SK-N-SH treated with all-trans-retinoic acid at 6 μM for 48 hours (cell line): ENCODE results near the gene EEF1G.

ENCODE experiments used
- ATAC-seq: fragments of 200-7000 bp; cut with Tn5 transposase; 3 replicates; pipeline ENCODE4 v1.9.1; 2020; ENCODE audit warnings: mild to moderate bottlenecking, moderate library complexity
- ARNTL ChIP-seq: fragments of 450-650 bp; formaldehyde crosslinking; IDR thresholded peaks from 2 replicates; pipeline ENCODE4 v1.5.0; 2020; ENCODE audit warnings: low read depth, mild to moderate bottlenecking, moderate library complexity, borderline replicate concordance
- BACH2 ChIP-seq: fragments of 250-450 bp; sonication (Bioruptor Pico); IDR thresholded peaks from 2 replicates; pipeline ENCODE4 v1.9.0; 2021; ENCODE audit warnings: mild to moderate bottlenecking, borderline replicate concordance
- CREB5 ChIP-seq: fragments of 250-450 bp; sonication (Bioruptor Pico); IDR thresholded peaks from 2 replicates; pipeline ENCODE4 v1.5.1; 2020; ENCODE audit warnings: low read depth, mild to moderate bottlenecking, moderate library complexity
- CSDC2 ChIP-seq: fragments of 250-450 bp; sonication (Bioruptor Pico); IDR thresholded peaks from 2 replicates; pipeline ENCODE4 v1.5.0; 2020; ENCODE audit warnings: mild to moderate bottlenecking, moderate library complexity
- ESRRG ChIP-seq: fragments of 250-450 bp; sonication (Bioruptor Pico); IDR thresholded peaks from 2 replicates; pipeline ENCODE4 v1.6.1; 2021; ENCODE audit warnings: mild to moderate bottlenecking
- ISL1 ChIP-seq: fragments of 250-450 bp; sonication (Bioruptor Pico); IDR thresholded peaks from 2 replicates; pipeline ENCODE4 v2.1.2; 2022; ENCODE audit warnings: mild to moderate bottlenecking, moderate library complexity
- OSR1 ChIP-seq: fragments of 250-450 bp; sonication (Bioruptor Pico); IDR thresholded peaks from 2 replicates; pipeline ENCODE4 v1.8.0; 2022; ENCODE audit warnings: moderate library complexity, mild to moderate bottlenecking, inconsistent platforms
- POU6F1 ChIP-seq: fragments of 250-450 bp; sonication (Bioruptor Pico); IDR thresholded peaks from 2 replicates; pipeline ENCODE4 v1.8.0; 2021; ENCODE audit warnings: low read depth, mild to moderate bottlenecking, moderate library complexity, borderline replicate concordance
- RARB ChIP-seq: fragments of 250-450 bp; sonication (Bioruptor Pico); IDR thresholded peaks from 2 replicates; pipeline ENCODE4 v1.8.0; 2021; ENCODE audit warnings: mild to moderate bottlenecking, moderate library complexity
- SNAI2 ChIP-seq: fragments of 250-450 bp; sonication (Bioruptor Pico); IDR thresholded peaks from 2 replicates; pipeline ENCODE4 v1.5.0; 2020; ENCODE audit warnings: mild to moderate bottlenecking, moderate library complexity
- TCF4 ChIP-seq: fragments of 250-450 bp; sonication (Bioruptor Pico); IDR thresholded peaks from 2 replicates; pipeline ENCODE4 v1.8.0; 2021; ENCODE audit warnings: mild to moderate bottlenecking, moderate library complexity, borderline replicate concordance
- TSHZ2 ChIP-seq: fragments of 250-450 bp; sonication (Bioruptor Pico); IDR thresholded peaks from 2 replicates; pipeline ENCODE4 v1.5.0; 2020; ENCODE audit warnings: mild to moderate bottlenecking, moderate library complexity
- ZC3H10 ChIP-seq: fragments of 250-450 bp; sonication (Bioruptor Pico); IDR thresholded peaks from 2 replicates; pipeline ENCODE4 v1.5.1; 2021; ENCODE audit warnings: mild to moderate bottlenecking, moderate library complexity
- ZFP30 ChIP-seq: fragments of 450-650 bp; formaldehyde crosslinking; IDR thresholded peaks from 2 replicates; pipeline ENCODE4 v1.5.0; 2022; ENCODE audit warnings: mild to moderate bottlenecking, moderate library complexity
- ZNF565 ChIP-seq: fragments of 450-650 bp; formaldehyde crosslinking; conservative IDR thresholded peaks from 2 replicates; pipeline ENCODE4 v1.5.0; 2020; ENCODE audit warnings: low read depth, mild to moderate bottlenecking, moderate library complexity
- ZNF70 ChIP-seq: fragments of 450-650 bp; formaldehyde crosslinking; IDR thresholded peaks from 2 replicates; pipeline ENCODE4 v1.5.0; 2020; ENCODE audit warnings: mild to moderate bottlenecking, moderate library complexity
- TF ChIP-seq, protein P1 (sequence below): fragments of 250-450 bp; sonication (Bioruptor Pico); IDR thresholded peaks from 2 replicates; pipeline ENCODE4 v1.8.0; 2020; ENCODE audit warnings: mild to moderate bottlenecking, moderate library complexity, borderline replicate concordance

EEF1G gene

DNA sequence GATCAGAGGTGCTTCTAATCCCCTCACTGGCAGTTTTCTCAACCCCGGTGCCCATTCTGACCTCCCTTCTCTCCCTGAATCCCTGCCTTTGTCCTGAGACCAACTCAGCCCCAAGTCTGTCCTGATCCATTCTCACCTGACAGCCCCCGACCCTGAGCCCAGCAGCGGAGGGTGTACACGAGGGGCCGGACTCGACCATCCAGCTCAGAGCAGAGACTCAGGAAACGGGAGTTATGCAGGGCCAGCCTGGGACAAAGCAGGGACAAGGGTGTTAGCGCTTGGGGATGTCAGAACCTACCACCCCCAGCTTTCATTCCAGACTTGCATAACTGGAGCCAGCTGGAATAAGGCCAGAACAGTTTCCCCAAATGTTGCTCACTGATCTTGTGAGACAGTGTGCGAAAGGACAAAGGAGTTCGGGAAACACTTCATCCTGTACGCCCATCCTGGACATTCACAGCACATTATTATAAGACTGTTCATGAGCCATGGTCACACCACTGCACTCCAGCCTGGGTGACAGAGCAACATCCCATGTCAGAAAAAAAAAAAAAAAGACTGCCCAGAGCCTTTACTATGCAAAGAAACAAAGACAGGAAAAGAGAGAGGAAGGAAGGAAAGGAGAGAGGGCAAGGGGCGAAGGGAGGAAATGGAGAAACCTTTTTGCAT, 3.5 kb upstream of the EEF1G start (continued):
- TF ChIP-seq CREB5 (CRISPR knock-in tag) (no peak), OSR1 (CRISPR knock-in tag) (no peak), ARNTL (CRISPR knock-in tag) (no peak), ZNF565 (CRISPR knock-in tag) (no peak), ISL1 (CRISPR knock-in tag) (no peak)
- TF ChIP-seq, protein P1, sequence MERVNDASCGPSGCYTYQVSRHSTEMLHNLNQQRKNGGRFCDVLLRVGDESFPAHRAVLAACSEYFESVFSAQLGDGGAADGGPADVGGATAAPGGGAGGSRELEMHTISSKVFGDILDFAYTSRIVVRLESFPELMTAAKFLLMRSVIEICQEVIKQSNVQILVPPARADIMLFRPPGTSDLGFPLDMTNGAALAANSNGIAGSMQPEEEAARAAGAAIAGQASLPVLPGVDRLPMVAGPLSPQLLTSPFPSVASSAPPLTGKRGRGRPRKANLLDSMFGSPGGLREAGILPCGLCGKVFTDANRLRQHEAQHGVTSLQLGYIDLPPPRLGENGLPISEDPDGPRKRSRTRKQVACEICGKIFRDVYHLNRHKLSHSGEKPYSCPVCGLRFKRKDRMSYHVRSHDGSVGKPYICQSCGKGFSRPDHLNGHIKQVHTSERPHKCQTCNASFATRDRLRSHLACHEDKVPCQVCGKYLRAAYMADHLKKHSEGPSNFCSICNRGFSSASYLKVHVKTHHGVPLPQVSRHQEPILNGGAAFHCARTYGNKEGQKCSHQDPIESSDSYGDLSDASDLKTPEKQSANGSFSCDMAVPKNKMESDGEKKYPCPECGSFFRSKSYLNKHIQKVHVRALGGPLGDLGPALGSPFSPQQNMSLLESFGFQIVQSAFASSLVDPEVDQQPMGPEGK (CRISPR knock-in tag): no peak

DNA sequence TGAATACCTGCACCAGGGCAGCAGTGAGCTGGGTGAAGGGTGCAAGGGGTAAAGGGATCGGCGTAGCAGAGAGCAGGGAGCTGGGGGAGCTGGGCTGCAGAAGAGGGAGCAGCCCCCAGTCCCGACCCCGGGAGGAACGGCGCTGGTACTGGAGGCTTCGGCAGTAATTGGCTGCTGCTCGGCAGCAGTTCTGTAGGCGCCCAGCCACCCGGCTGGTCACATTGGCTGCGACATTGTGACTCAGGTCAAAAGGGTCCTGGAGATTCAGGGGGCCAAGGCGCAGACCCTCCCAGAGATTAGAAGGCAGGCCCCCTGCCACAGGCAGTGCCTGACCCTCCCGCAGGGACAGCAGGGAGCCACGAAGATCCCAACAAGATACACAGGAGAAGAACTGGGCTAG, 2.1 kb upstream of the EEF1G start:
- TF ChIP-seq SNAI2 (CRISPR knock-in tag): no peak
- TF ChIP-seq TCF4 (CRISPR knock-in tag): no peak
- no peak for TF ChIP-seq ZNF565 (CRISPR knock-in tag)
- TF ChIP-seq BACH2 (CRISPR knock-in tag): no peak
- ATAC-seq: no peak

DNA sequence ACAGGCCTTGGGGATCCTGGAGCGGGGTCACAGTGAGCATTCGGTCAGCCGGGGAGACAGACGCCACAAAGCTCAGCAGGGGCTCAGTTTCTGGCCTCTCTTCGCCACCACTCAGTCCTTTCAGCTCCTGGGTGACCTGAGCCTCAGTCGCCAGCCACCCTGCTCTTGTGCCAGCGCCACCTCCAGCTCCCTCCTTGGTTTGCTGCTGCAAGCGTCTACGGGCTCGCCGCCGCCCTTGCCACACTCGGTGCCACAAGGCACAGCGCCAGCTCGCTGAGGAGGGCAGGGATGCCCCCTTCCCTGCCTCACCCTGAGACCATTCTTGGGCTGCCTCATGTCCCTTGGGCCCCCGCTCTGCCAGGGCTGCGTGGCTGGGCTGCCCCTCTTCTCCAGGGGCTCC, 1.5 kb upstream of the EEF1G start:
- ATAC-seq: no peak
- no peak for TF ChIP-seq ISL1 (CRISPR knock-in tag)
- TF ChIP-seq ZC3H10 (CRISPR knock-in tag): no peak
- no peak for TF ChIP-seq ESRRG
- no peak for TF ChIP-seq CSDC2 (CRISPR knock-in tag)
- no peak for TF ChIP-seq POU6F1 (CRISPR knock-in tag)
- no peak for TF ChIP-seq CREB5 (CRISPR knock-in tag)
- TF ChIP-seq, protein P1 (CRISPR knock-in tag): no peak
- TF ChIP-seq ZFP30 (CRISPR knock-in tag): no peak
- no peak for TF ChIP-seq TSHZ2 (CRISPR knock-in tag)
- TF ChIP-seq ZNF70 (CRISPR knock-in tag): no peak
- TF ChIP-seq RARB: no peak
- no peak for TF ChIP-seq ARNTL (CRISPR knock-in tag)
